Endothelial cell of hepatic sinusoid (primary cell): ENCODE data around the gene SRGAP1.
"Not testable (repeated sequence)": the region's sequence is repeated elsewhere in the genome, so short reads cannot be mapped to it uniquely, and the experiment has no call there.

ENCODE experiments used
- in situ Hi-C: cut with HindIII; loops from 2 replicates; pipeline ENCODE4 v1.10.0; 2017; ENCODE audit warnings: low sequenced_read_pairs

The SRGAP1 gene

GRCh38 chr12:64142784-64143183 lies 298.3 kb downstream of the SRGAP1 start:
- in situ Hi-C loops, result no loop called here

DNA sequence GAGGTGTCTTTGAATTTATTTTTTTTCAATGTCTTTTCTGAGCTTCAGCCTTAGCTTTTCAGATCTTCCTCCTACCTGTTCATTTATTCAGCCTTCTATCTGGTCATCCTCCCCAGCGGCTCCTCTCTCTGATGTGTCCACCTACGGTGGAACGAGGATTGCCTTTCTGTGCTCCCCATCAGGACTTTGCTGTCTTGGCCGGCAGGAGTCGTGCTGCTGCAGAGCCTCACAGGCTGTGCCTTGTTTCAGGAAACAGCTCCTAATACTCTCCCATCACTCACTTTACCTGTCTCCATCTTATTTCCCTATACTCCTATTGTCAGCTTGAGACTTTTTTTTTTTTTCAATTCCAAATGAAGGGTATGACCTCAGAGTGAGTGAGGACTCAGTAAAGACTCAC lies 300.7 kb downstream of the SRGAP1 start:
- in situ Hi-C loops, result no loop called here

DNA sequence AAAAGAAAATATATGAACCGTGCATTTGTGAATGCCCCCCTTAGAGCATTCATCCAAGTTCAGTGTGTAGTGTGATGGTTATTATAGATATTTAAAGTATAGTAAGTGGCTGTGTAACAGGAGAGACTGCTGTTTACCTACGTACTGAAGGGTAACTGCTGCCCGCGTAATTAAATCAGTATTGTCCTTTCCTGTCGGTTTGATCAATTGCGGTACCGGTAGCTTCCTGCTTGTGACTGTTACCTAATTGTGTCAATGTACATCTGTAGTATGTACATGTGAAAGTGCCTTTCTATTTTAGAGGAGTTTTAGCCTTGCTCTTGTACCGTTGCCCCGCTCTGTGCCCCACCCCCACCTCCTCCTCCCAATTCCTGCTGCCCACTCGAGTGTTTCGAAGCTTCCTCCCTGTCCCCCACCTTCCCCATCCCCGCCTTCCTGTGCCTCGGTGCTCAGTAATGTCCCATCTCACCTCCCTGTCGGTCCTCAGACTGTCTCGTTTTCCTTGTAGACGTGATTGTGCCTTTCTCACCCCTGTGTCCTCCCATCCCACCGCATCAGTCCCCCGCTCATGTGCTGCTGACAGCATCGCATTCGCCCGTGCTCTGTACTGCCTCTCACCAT lies 302.6 kb downstream of the SRGAP1 start:
- in situ Hi-C loops, result no loop called here

DNA sequence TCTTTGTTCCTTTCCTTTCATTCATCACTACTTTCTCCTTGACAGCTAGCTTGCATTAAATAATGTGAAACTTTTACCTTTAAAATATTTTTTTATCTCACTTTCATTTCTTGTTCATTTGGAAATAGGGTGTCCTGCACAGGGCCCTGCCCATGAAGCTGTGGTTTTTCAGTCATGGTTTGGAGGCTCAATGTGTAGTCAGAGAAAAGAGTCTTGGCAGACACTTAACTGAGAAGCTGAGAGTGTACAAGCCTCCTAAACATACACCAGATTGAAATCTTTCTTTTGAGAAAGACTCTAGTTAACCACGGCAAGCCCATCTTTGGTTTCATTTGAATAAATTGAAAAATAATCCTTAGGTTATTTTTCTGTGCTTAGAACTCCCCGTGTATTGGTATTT lies 303.4 kb downstream of the SRGAP1 start:
- in situ Hi-C loops, result no loop called here

- in situ Hi-C loops, result no loop called here
Measured at GRCh38 chr12:64154677-64155076, 310.2 kb downstream of the SRGAP1 start.

- in situ Hi-C loops, result no loop called here
Measured at GRCh38 chr12:64157110-64157509, 312.6 kb downstream of the SRGAP1 start.

GRCh38 chr12:64160021-64160710 lies 315.7 kb downstream of the SRGAP1 start:
- in situ Hi-C loops, result no loop called here

DNA sequence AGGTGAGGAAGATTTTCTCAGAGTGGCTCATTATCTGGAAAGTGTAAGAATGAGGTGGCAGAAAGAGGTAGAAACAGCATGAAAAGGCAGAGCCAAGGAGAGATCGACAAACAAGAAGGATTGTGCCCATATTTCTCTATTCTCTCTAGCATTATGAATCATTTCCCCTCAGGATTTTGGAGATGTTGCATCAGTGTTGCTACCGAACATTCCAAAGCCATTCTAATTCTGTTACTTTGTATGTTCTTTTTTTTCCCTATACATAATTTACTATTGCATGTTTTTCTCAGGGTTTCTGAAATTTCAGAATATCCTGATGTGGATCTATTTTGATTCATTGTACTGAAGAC lies 316.2 kb downstream of the SRGAP1 start:
- in situ Hi-C loops, result no loop called here

DNA sequence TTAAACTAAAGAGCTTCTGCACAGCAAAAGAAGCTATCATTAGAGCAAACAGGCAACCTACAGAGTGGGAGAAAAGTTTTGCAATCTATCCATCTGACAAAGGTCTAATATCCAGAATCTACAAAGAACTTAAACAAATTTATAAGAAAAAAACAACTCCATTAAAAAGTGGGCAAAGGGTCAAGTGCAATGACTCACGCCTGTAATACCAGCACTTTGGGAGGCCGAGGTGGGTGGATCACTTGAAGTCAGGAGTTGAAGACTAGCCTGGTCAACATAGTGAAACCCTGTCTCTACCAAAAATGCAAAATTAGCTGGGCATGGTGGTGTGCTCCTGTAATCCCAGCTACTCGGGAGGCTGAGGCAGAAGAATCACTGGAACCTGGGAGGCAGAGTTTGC lies 322.1 kb downstream of the SRGAP1 start:
- in situ Hi-C loops, result not testable (repeated sequence)

DNA sequence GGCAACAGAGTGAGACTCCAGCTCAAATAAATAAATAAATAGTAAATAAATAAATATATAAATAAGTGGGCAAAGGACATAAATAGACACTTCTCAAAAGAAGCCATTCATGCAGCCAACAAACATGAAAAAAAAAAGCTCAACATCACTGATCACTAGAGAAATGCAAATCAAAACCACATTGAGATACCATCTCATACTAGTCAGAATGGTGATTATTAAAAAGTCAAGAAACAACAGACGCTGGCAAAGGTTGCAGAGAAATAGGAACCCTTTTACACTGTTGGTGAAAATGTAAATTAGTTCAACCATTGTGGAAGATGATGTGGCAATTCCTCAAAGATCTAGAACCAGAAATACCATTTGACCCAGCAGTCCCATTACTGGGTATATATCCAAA lies 322.5 kb downstream of the SRGAP1 start:
- in situ Hi-C loops, result not testable (repeated sequence)

DNA sequence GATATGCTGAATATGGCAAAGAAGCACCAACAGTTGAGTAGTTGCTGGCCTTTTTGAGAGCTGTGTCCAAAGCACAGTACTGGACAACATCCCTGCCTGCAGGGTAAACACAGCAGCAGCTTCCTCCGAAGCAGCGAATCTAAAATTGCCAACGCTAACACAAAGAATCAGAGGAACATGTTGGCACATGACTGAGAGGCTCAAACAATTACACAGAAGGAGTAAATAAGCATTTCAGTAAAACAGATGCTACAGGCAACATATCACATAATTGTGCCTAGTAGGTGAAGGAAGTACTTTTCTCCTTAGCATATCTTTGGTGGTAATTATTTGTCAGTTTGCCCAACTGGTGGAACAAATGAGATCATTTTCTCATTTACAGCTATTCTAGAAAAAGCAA lies 325.5 kb downstream of the SRGAP1 start:
- in situ Hi-C loops, result no loop called here

DNA sequence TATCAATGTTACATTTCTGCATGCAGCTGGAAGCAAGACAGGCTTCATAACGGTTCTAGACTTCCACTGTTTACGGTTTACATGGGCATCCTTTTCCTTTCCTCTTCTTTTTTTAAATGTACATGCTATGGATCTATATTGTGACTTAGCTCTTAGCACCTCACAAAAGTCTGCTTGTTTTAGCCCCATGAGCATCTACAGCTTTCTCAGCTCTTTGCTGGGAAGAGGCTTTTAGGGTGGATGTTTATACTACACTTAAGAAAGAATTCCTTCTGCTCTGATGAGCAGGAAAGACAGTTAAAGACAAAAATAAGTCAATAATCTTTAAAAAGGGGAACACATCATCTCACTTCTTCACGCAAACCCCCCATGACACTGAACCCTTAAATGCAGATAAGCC lies 326.2 kb downstream of the SRGAP1 start:
- in situ Hi-C loops, result no loop called here

DNA sequence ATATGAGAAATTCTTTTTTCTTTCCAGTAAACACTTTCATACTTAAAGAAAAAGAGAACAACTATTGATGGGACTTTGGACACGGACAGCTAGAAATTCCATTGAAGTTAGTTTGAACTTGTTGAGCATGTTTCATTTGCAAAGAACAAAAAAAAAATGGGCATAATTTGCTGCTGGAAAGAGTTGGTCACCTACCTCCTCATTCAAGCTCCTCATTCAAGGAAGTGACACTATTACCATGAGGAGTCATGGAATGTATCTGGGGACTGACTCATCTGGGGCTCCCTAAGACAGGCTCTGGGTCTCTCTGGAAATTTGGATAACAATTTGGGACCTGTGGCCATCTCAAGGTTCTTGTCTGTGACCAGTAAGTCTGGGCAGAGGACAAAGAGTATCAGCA lies 327.2 kb downstream of the SRGAP1 start:
- in situ Hi-C loops, result no loop called here

DNA sequence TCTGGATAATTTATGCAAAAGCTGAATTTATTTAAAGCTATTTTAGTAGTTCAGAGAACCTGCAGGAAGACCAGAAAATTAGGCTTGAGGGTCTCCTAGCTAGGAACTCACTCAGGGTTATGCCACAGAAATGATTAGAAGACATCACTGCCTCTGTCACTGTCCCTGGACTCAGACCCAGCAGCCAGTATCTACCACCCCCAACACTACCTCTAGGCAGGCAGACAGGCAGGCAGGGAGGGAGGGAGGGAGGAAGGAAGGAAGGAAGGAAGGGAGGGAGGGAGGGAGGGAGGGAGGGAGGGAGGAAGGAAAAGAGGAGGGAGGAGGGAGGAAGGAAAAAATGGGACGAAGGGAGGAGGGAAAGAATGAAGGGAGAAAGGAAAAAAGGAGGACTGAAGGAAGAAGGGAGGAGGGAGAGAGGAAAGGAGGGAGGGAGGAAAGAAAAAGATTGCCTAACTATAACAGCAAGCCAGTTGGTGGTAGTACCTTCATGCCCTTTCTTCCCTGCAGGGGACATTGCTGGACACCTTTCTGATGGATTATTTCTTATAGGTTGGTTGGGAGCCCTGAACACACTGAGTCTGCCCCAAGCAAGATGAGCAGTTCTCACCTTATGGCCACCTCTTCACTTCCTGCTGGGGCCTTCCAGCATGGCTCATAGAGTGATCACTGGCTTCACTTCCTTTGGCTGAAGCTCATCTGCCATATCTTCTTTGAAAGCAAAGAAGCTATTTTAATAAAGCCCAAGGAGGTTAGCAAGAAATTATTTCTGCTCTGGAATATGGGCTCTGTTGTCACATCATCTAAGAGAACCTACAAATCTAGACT lies 327.9 kb downstream of the SRGAP1 start:
- in situ Hi-C loops, result no loop called here

GRCh38 chr12:64173456-64173855 lies 329.0 kb downstream of the SRGAP1 start:
- in situ Hi-C loops, result no loop called here

DNA sequence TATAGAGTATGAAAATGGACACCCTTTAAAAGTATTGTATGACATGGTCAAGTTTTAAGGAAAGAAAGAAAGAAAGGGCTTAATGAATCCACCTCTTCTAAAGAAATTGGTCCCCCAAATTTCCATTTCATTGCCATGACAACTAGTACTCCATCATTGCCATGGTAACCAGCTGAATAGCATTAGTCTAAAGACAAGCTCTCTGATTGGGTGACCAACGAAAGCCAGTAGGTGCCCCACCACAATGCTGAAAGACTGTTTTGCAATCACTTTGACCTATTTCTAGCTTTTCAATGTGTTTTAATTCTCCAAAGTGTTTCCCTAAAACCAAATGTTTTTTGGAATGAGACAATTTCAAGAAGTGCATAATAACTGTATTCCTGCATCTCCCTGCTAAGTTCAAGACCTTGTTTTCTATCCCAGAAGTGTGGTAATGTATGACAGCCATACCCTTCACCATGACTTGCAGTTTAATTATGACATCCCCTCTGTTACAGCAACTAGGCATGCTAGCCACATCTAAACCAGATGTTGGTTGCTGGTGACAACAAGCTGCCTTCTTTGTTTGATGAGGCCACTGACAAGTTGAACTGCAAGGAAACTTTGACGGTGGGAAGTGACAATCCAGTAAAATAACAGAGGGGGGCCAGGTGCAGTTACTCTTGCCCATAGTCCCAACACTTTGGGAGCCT lies 330.9 kb downstream of the SRGAP1 start:
- in situ Hi-C loops, result no loop called here

DNA sequence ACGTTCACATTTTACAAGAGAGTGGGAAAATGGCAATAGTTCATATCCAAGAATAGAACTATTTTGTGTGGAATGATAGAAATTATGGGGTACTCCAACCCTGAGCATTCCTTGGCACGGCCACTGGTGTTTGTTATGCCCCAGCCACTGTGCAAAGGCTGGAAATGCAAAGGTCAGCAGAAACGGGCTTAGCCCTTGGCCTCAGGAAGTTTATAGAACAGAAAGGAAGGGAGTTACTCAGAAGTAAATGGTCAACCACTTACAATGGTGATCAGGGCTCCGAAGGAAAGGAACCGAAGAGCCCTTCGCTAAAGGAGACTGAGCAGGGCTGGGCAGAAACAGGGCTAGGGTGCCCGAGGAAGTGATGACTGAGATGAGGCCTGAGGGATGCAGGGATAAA lies 332.5 kb downstream of the SRGAP1 start:
- in situ Hi-C loops, result no loop called here

- in situ Hi-C loops, result no loop called here
Measured at GRCh38 chr12:64178122-64178521, 333.6 kb downstream of the SRGAP1 start.

GRCh38 chr12:64180951-64181350 lies 336.5 kb downstream of the SRGAP1 start:
- in situ Hi-C loops, result loop anchor here (5.0 kb wide), 1 partner anchor 71 kb away; no protein-coding TSS in a partner anchor

DNA sequence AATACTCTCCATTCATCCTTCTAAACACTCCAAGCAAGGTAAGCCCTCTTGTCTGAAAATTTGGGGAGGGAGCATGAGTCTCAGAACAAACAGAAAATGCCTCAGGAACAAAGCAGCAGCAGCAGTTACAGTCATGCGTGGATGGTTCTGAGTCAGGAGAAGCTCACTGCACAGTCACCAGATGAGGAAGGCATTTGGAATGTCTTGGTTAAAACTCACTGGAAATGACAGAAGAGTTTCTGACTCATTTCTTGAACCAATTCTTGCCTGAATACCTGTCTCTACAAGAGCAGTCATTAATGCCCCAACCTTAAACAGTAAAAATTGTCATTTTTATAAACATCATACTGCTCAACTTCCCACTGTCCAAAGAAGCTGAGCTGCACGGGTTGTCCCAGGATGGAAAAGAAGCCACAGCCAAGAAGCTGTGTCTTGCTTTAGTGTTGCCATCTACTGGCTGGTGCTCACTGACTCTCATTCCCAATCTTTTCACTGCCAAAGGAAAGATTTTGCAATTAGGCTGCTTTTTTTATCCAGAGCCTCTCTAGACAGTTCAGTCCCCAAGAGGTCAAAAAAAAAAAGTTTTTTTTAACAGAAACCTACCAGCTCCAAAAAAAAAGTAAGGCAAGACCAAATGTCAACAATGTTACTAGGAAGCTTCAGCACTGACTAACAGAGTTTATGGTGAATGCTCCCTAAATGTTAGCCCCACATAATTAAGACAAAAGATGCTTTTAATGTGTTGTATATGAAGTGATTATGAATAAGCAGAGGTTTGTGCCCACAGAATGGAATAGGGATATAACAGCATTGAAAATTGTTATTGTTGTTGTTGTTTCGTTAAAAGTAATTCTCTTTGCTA lies 337.2 kb downstream of the SRGAP1 start:
- in situ Hi-C loops, result loop anchor here (5.0 kb wide), 1 partner anchor 71 kb away; no protein-coding TSS in a partner anchor
